Right lobe of liver (tissue), 6 donors: ENCODE data around the gene SIKE1. TPM values are rescaled to one million over a fixed set of nuclear protein-coding genes. Genes with fewer than 3 reads are reported as not detected.
"Not testable (repeated sequence)": the region's sequence is repeated elsewhere in the genome, so short reads cannot be mapped to it uniquely, and the experiment has no call there.

ENCODE experiments used
- ATAC-seq, 4 donors: fragments of 200-7000 bp; cut with Tn5 transposase; one replicate each; pipeline ENCODE4 v1.9.1; 2020; ENCODE audit warnings: mild to moderate bottlenecking in 4 of 4, moderate library complexity in 4 of 4
- DNase-seq, 3 donors: peaks; one replicate each; pipeline ENCODE4 v3.0.0-alpha.2; 2020
- H3K27ac ChIP-seq, 3 donors: fragments of 200-600 bp; one replicate each; pipeline ENCODE4 v1.8.0; 2022
- H3K27me3 ChIP-seq, 2 donors: fragments of 200-600 bp; one replicate each; pipeline ENCODE4 v1.8.0; 2022
- H3K36me3 ChIP-seq, 4 donors: fragments of 200-600 bp; sonication (generic) in 1 of 4; one replicate each; pipeline versions ENCODE4 v1.5.1 to v1.8.0; 2017 to 2022; ENCODE audit warnings: control low read depth in 1 of 4
- H3K4me1 ChIP-seq, 4 donors: fragments of 200-600 bp; sonication (generic) in 1 of 4; one replicate each; pipeline versions ENCODE4 v1.5.1 to v1.8.0; 2017 to 2022; ENCODE audit warnings: control low read depth in 1 of 4
- H3K4me3 ChIP-seq, 3 donors: fragments of 200-600 bp; one replicate each; pipeline ENCODE4 v1.8.0; 2022
- H3K9me3 ChIP-seq, 4 donors: fragments of 200-600 bp; sonication (generic) in 1 of 4; one replicate each; pipeline versions ENCODE4 v1.5.1 to v1.8.0; 2017 to 2022; ENCODE audit warnings: control low read depth in 1 of 4
- CTCF ChIP-seq, 4 donors: fragments of 200-600 bp in 3 of 4; fragments of 450-650 bp in 1 of 4; IDR thresholded peaks; one replicate each; pipeline versions ENCODE4 v1.5.1 to v1.8.0; 2016 to 2022; ENCODE audit warnings: antibody characterized with exemption in 4 of 4, mild to moderate bottlenecking in 2 of 4
- POLR2A ChIP-seq: fragments of 450-650 bp; IDR thresholded peaks from one replicate; pipeline ENCODE4 v1.6.1; 2017; ENCODE audit warnings: antibody characterized with exemption, mild to moderate bottlenecking
- WGBS: methylation state at CpG from one replicate; pipeline ENCODE4 v1.1.6; 2018; ENCODE audit warnings: low coverage, low lambda C conversion rate; ENCODE audit not compliant: insufficient coverage; ENCODE audit errors: missing lambda C conversion rate; 5-methylcytosine and 5-hydroxymethylcytosine counted together
- intact Hi-C, 2 donors: fragments of 100-400 bp; cut with DNase I; formaldehyde crosslinking; loops; one replicate each; pipeline versions ENCODE4 v1.11.2 to v1.14.1; 2022
- total RNA-seq, 6 experiments: library from RNA; depleted of rRNA in 2 of 6; stranded (reverse); fragments of >200 nt in 2 of 6; fragmentation: NEBNext Ultra II Directional in 3 of 6; extraction: Animal tissue kit (Norgen Biotek cat#: 25700) in 3 of 6; gene quantifications; one replicate each; pipeline versions ENCODE4 v1.1.0 to v1.2.4, GENCODE V29; 2016 to 2023
- donor health status: DM: no; HTN: yes; CAD: no.
- donor health status: DM: no; HTN: no; CAD: no.
- donor health status: DM: no; HTN: no; CAD: no.
- donor health status: DM: no; HTN: yes; CAD: no.
- donor health status: DM: no; HTN: yes; CAD: no.

Gene SIKE1
- total RNA-seq, 6 experiments from 2014 or later, result 17.5 to 74.0 (median 21.8) TPM

DNA sequence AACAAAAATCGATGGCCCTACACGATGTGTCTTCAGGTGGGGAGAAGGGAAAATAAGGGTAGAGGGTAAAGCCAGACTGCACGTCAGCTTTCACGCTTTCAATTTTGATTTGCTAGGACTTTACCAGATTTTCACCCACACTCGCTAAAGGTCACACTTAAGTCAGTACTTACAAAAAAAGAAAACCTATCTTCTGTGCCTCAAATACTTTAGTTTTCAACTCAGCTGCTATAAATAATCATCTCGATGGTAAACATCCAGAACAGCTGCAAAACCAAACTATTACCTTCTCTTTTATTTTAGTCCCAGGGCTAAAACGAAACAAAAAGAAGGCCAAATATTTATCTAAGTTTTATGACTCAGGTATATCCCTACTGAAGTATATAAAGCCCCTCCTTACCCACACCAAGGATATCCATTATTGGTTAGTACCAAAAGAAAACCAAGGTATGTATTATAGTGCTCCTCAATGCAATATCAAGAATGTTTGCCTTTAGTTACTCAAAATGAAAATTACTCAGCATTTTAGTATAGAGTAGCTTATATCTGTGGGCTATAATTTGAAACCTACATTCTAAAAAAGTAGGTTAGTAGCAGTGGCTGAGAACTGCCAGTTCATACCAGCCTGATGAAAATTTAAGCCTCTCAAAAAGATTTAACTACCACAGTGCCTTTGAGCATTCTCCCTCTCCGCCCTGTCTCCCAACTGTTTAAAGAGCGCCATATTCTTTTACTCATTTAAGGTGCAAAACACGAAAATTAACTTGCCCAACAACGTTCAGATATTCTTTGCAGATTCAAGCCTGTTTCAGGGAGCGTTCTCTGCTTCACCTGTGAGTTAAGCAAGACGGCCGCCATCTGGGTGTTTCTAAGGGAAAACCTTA lies 24.2 kb downstream of the SIKE1 start:
- WGBS, result 9% methylated on average over 14 of the region's 14 CpGs
- no peaks in the 10 kb centered on the region for H3K9me3 ChIP-seq
- peaks cover 0 to 52% (median 21%) of the 10 kb centered on the region in 4 donors for H3K4me1 ChIP-seq
- H3K27ac ChIP-seq, result peak overlapping the region; percentile 19 to 100 (median 99)
- ATAC-seq (peak in 1 of 4 donors; percentile 4), DNase-seq (no peak)
- H3K4me3 ChIP-seq, result peak overlapping the region; percentile 83 to 86 (median 83)
- H3K27me3 ChIP-seq, result no peaks in the 10 kb centered on the region
- intact Hi-C loops, result no loop called here
- no peaks in the 10 kb centered on the region for H3K36me3 ChIP-seq
- TF ChIP-seq CTCF (IDR thresholded peaks at IDR 0.05), result no peak
- TF ChIP-seq POLR2A, result no peak

- Histone ChIP-seq H3K4me1 (peaks cover 0 to 60% (median 21%) of the 10 kb centered on the region in 4 donors), H3K27ac (peak overlapping the region in 2 of 3 donors; percentile 17 to 100), H3K4me3 (peak overlapping the region; percentile 83 to 86 (median 83)), H3K36me3 (no peaks in the 10 kb centered on the region), H3K27me3 (no peaks in the 10 kb centered on the region), H3K9me3 (no peaks in the 10 kb centered on the region)
- intact Hi-C loops, result no loop called here
- DNase-seq, result no peak
- WGBS, result 36% methylated on average over 7 of the region's 7 CpGs
- no peak for ATAC-seq
- TF ChIP-seq POLR2A, result no peak
Observed at GRCh38 chr1:114755006-114755931, 25.2 kb downstream of the SIKE1 start.

DNA sequence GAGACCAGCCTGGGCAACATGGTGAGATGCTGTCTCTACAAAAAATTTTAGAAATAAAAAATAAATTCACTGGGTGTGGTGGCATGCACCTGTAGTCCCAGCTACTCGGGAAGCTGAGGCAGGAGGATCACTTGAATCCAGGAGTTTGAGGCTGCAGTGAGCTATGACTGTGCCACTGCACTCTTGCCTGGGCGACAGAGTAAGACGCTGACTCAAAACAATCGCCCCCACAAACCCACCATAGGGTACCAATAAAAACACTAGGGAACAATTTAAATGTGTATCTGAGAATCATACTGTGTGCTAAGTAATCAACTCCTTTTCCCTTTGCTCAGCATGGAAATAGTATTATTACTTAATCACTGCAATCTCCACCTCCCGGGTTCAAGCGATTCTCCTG lies 26.8 kb downstream of the SIKE1 start:
- 77% methylated on average over 4 of the region's 6 CpGs for WGBS
- H3K27ac ChIP-seq, H3K27me3 ChIP-seq, DNase-seq, intact Hi-C loops, H3K36me3 ChIP-seq, H3K4me3 ChIP-seq, H3K9me3 ChIP-seq, ATAC-seq: not testable (repeated sequence)
- peaks cover 0 to 65% (median 21%) of the 10 kb centered on the region in 4 donors for H3K4me1 ChIP-seq

GRCh38 chr1:114753143-114753542 lies 27.3 kb downstream of the SIKE1 start:
- 67% methylated on average over 4 of the region's 4 CpGs for WGBS
- H3K4me3 ChIP-seq, result no peak overlapping the region

More at GRCh38 chr1:114753143-114753542, 27.3 kb downstream of the SIKE1 start:
- Histone ChIP-seq H3K4me1 (peaks cover 0 to 70% (median 23%) of the 10 kb centered on the region in 4 donors), H3K36me3 (peaks cover 3 to 8% (median 5%) of the 10 kb centered on the region in 4 donors), H3K27me3 (no peaks in the 10 kb centered on the region), H3K9me3 (no peaks in the 10 kb centered on the region), H3K27ac (no peak overlapping the region)
- DNase-seq (no peak), ATAC-seq (no peak)
- intact Hi-C loops, result no loop called here
- TF ChIP-seq CTCF (IDR thresholded peaks at IDR 0.05), result no peak
- no peak for TF ChIP-seq POLR2A
